ENCODE data around the gene C10orf90.

C10orf90 gene

GRCh38 chr10:126596472-126597016 is 73.9 kb downstream of the C10orf90 start:
- H3K27ac ChIP-seq (ENCODE audit: low read depth, low read length), result no peak overlapping the region
- H3K36me3 ChIP-seq (ENCODE audit: low read length), result no peaks in the 10 kb centered on the region
- H2AFZ ChIP-seq (ENCODE audit: low read depth, low read length, severe bottlenecking), result no peak overlapping the region
- H3K79me2 ChIP-seq (ENCODE audit: insufficient read depth, low read length), result no peaks in the 10 kb centered on the region
- no peak overlapping the region for H3K4me3 ChIP-seq (ENCODE audit: insufficient read depth, low read length, poor library complexity, severe bottlenecking)
- H3F3A ChIP-seq (ENCODE audit: insufficient read depth), result no peaks in the 10 kb centered on the region
- H4K20me1 ChIP-seq (ENCODE audit: low read depth, low read length), result no peaks in the 10 kb centered on the region
- H3K9ac ChIP-seq (ENCODE audit: low read length), result no peak overlapping the region
- no peak overlapping the region for H3K4me2 ChIP-seq (ENCODE audit: low read depth, low read length, poor library complexity, severe bottlenecking)
- no peak for TF ChIP-seq CTCF (IDR thresholded peaks at IDR 0.05; ENCODE audit: insufficient read depth, low read length, poor library complexity, severe bottlenecking)
- TF ChIP-seq EZH2phosphoT487 (conservative IDR thresholded peaks at IDR 0.05; ENCODE audit: low read length), result no peak
- no peaks in the 10 kb centered on the region for H3K9me2 ChIP-seq (replicated peaks; ENCODE audit: insufficient read depth, low read length)
- H3K9me3 ChIP-seq (ENCODE audit: insufficient read depth, low read length), result no peaks in the 10 kb centered on the region
- 0 out of 2 replicates have a peak, but pooled peaks cover 3% of the 10 kb centered on the region for H3K27me3 ChIP-seq (ENCODE audit: low read length)

GRCh38 chr10:126595160-126595559 is 75.3 kb downstream of the C10orf90 start:
- no peaks in the 10 kb centered on the region for H4K20me1 ChIP-seq (ENCODE audit: low read depth, low read length)
- H3K27ac ChIP-seq (ENCODE audit: low read depth, low read length), result no peak overlapping the region
- H3F3A ChIP-seq (ENCODE audit: insufficient read depth), result no peaks in the 10 kb centered on the region
- 0 out of 2 replicates have a peak, but pooled peaks cover 3% of the 10 kb centered on the region for H3K27me3 ChIP-seq (ENCODE audit: low read length)
- no peaks in the 10 kb centered on the region for H3K9me2 ChIP-seq (replicated peaks; ENCODE audit: insufficient read depth, low read length)
- no peaks in the 10 kb centered on the region for H3K79me2 ChIP-seq (ENCODE audit: insufficient read depth, low read length)
- no peaks in the 10 kb centered on the region for H3K36me3 ChIP-seq (ENCODE audit: low read length)
- no peaks in the 10 kb centered on the region for H3K9me3 ChIP-seq (ENCODE audit: insufficient read depth, low read length)
- TF ChIP-seq CTCF (IDR thresholded peaks at IDR 0.05; ENCODE audit: insufficient read depth, low read length, poor library complexity, severe bottlenecking) (no peak), EZH2phosphoT487 (conservative IDR thresholded peaks at IDR 0.05; ENCODE audit: low read length) (no peak)
- no peak overlapping the region for H2AFZ ChIP-seq (ENCODE audit: low read depth, low read length, severe bottlenecking)
- no peak overlapping the region for H3K4me2 ChIP-seq (ENCODE audit: low read depth, low read length, poor library complexity, severe bottlenecking)
- H3K4me3 ChIP-seq (ENCODE audit: insufficient read depth, low read length, poor library complexity, severe bottlenecking), result no peak overlapping the region
- H3K9ac ChIP-seq (ENCODE audit: low read length), result no peak overlapping the region

DNA sequence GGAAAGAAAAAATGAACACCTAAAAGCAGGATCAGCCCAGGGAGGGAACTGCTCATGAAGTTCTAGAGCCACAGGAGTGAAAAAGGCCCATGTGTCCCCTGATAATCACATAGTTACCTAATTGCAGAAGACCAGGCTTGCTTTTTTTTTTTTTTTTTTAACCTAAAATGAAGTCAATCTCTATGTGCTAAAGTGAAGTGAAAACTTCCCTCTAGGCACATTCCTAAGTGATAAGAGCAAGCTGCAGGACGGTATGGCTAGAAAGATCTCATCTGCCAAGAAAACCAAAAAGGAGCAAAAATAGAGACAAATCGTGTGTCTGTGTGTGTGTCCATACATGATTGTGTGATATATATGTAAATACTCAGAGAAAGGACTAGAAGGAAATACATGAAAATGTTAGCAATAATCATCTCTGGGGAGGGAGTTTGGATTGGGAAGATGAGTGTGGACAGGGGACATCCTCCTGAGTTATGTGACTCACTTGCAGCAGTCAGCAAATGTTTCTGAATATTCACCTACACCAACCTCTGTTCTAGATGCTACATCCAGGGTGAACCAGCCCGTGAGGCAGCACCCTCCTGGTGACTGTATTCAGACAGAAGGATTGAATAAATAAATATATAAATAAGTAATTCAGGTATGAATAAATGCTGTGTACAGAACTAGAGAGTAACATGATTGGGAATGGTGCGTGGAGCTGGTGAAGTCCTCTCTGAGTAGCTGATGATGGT is 76.4 kb downstream of the C10orf90 start:
- H4K20me1 ChIP-seq (ENCODE audit: low read depth, low read length), result no peaks in the 10 kb centered on the region
- H3K27me3 ChIP-seq (ENCODE audit: low read length), result 0 out of 2 replicates have a peak, but pooled peaks cover 3% of the 10 kb centered on the region
- no peak for TF ChIP-seq CTCF (IDR thresholded peaks at IDR 0.05; ENCODE audit: insufficient read depth, low read length, poor library complexity, severe bottlenecking)
- no peak for TF ChIP-seq EZH2phosphoT487 (conservative IDR thresholded peaks at IDR 0.05; ENCODE audit: low read length)
- H2AFZ ChIP-seq (ENCODE audit: low read depth, low read length, severe bottlenecking), result no peak overlapping the region
- no peak overlapping the region for H3K9ac ChIP-seq (ENCODE audit: low read length)
- no peaks in the 10 kb centered on the region for H3K36me3 ChIP-seq (ENCODE audit: low read length)
- no peaks in the 10 kb centered on the region for H3K9me2 ChIP-seq (replicated peaks; ENCODE audit: insufficient read depth, low read length)
- no peak overlapping the region for H3K4me2 ChIP-seq (ENCODE audit: low read depth, low read length, poor library complexity, severe bottlenecking)
- no peaks in the 10 kb centered on the region for H3K9me3 ChIP-seq (ENCODE audit: insufficient read depth, low read length)
- H3K79me2 ChIP-seq (ENCODE audit: insufficient read depth, low read length), result no peaks in the 10 kb centered on the region
- no peak overlapping the region for H3K4me3 ChIP-seq (ENCODE audit: insufficient read depth, low read length, poor library complexity, severe bottlenecking)
- no peak overlapping the region for H3K27ac ChIP-seq (ENCODE audit: low read depth, low read length)
- H3F3A ChIP-seq (ENCODE audit: insufficient read depth), result no peaks in the 10 kb centered on the region

All from SU-DHL-6 (cell line).